ENCODE data around the gene CADM2. TPM values are rescaled to one million over a fixed set of nuclear protein-coding genes. Genes with fewer than 3 reads are reported as not detected.

CADM2 gene
- total RNA-seq, 1 experiment from 2014 or later: 0.64 TPM

GRCh38 chr3:85605066-85605465 is 646.3 kb downstream of the CADM2 start:
- Histone ChIP-seq H3K9me3 (ENCODE audit: control insufficient read depth, insufficient read depth, low read depth, low read length) (no peaks in the 10 kb centered on the region), H3K4me3 (ENCODE audit: low read depth in 2 of 2, low read length in 2 of 2) (no peak overlapping the region), H3K27me3 (ENCODE audit: control insufficient read depth, insufficient read depth, low read length) (no peaks in the 10 kb centered on the region), H3K4me1 (ENCODE audit: control insufficient read depth, insufficient read depth, low read length) (no peaks in the 10 kb centered on the region), H3K36me3 (ENCODE audit: control insufficient read depth, insufficient read depth, low read length) (no peaks in the 10 kb centered on the region), H3K27ac (ENCODE audit: low read length) (no peak overlapping the region)
- CTCF ChIA-PET: no interaction called here
- TF ChIP-seq REST (IDR thresholded peaks at IDR 0.05; ENCODE audit: insufficient read depth in 1 of 2, low read depth in 2 of 2, low read length in 1 of 2) (no peak), POLR2AphosphoS5 (IDR thresholded peaks at IDR 0.05; ENCODE audit: low read depth, low read length) (no peak), SIN3A (IDR thresholded peaks at IDR 0.05; ENCODE audit: borderline replicate concordance, insufficient read depth, low read depth, low read length) (no peak), CTCF (IDR thresholded peaks at IDR 0.05) (no peak), TCF7L2 (IDR thresholded peaks at IDR 0.05; ENCODE audit: low read depth, low read length) (no peak)
- DNase-seq (ENCODE audit: low read depth, low spot score) (no peak), ATAC-seq (no peak)
- in situ Hi-C loops (cut with HindIII; ENCODE audit: low pct_unique_long_range_greater_than_20kb, low sequenced_read_pairs) (no loop called here), intact Hi-C loops (cut with micrococcal nuclease; ENCODE audit: unreplicated experiment) (no loop called here)
- POLR2A ChIA-PET: interaction anchor here (0.5 kb wide), 1 partner anchor 606 kb away, joined by 4 read pairs; no protein-coding TSS in a partner anchor
- BruUV-seq (replicated peaks): no TSS peak

GRCh38 chr3:85626662-85627061 is 667.9 kb downstream of the CADM2 start:
- in situ Hi-C loops (cut with HindIII; ENCODE audit: low pct_unique_long_range_greater_than_20kb, low sequenced_read_pairs) (no loop called here), intact Hi-C loops (cut with micrococcal nuclease; ENCODE audit: unreplicated experiment) (no loop called here)
- CTCF ChIA-PET: no interaction called here
- Histone ChIP-seq H3K4me1 (ENCODE audit: control insufficient read depth, insufficient read depth, low read length) (no peaks in the 10 kb centered on the region), H3K27ac (ENCODE audit: low read length) (no peak overlapping the region), H3K27me3 (ENCODE audit: control insufficient read depth, insufficient read depth, low read length) (no peaks in the 10 kb centered on the region), H3K9me3 (ENCODE audit: control insufficient read depth, insufficient read depth, low read depth, low read length) (no peaks in the 10 kb centered on the region), H3K36me3 (ENCODE audit: control insufficient read depth, insufficient read depth, low read length) (no peaks in the 10 kb centered on the region), H3K4me3 (ENCODE audit: low read depth in 2 of 2, low read length in 2 of 2) (no peak overlapping the region)
- TF ChIP-seq SIN3A (IDR thresholded peaks at IDR 0.05; ENCODE audit: borderline replicate concordance, insufficient read depth, low read depth, low read length): no peak
- TF ChIP-seq TCF7L2 (IDR thresholded peaks at IDR 0.05; ENCODE audit: low read depth, low read length): no peak
- no peak for TF ChIP-seq POLR2AphosphoS5 (IDR thresholded peaks at IDR 0.05; ENCODE audit: low read depth, low read length)
- no peak for TF ChIP-seq CTCF (IDR thresholded peaks at IDR 0.05)
- TF ChIP-seq REST (IDR thresholded peaks at IDR 0.05; ENCODE audit: insufficient read depth in 1 of 2, low read depth in 2 of 2, low read length in 1 of 2): no peak
- POLR2A ChIA-PET: no interaction called here
- DNase-seq (ENCODE audit: low read depth, low spot score) (no peak), ATAC-seq (no peak)
- BruUV-seq (replicated peaks): no TSS peak
